ENCODE results near the gene SSBP1. TPM values are rescaled to one million over a fixed set of nuclear protein-coding genes. Genes with fewer than 3 reads are reported as not detected.
A peak's percentile ranks its signal among the peaks of the same experiment; 100 is the strongest.
"Not testable (repeated sequence)": the region's sequence is repeated elsewhere in the genome, so short reads cannot be mapped to it uniquely, and the experiment has no call there.

SSBP1 gene
- total RNA-seq, 1 donor from 2014 or later, result 116 TPM

DNA sequence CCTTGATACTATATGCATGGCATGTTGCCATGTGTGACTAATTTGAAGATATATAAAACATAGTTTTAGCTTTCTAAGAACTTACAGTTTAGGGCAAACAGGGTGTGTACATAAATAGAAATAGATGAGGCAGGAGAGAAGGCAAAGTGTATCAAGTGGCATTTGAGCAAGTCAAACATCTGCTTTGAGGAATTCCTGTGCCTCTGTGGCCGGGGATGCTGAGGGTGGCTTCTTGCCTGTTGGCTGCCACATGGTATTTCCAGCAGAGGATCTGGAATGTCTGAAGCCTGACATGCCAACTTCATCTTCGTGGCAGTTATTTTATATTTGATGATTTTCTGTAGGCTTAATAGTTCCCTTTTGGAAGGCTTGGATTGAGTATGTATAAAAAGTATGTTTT, 6.0 kb downstream of the SSBP1 start:
- no peak for ATAC-seq (ENCODE audit: poor library complexity)
- DNase-seq, result no peak
- intact Hi-C loops (cut with DNase I), result no loop called here

DNA sequence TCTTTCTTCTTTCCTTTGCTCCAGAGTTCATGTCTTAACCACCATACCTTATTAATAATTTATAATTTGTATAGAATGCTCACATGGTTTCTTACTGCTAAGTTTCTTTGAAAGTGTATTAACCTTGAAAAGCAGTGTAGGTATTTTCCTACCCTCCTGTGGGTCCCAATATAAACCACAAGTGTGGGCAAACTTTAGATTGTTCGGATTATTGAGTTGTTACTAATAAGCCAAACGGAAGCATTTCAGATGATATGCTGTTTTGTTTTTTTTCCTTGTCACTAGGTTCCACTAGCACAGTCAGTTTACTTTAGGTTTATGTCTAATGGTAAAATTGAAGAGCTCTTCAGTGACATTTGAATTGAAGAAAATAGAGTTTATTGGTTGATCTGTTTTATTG, 10.2 kb downstream of the SSBP1 start:
- intact Hi-C loops (cut with DNase I), result no loop called here
- DNase-seq, result no peak
- ATAC-seq (ENCODE audit: poor library complexity), result no peak

DNA sequence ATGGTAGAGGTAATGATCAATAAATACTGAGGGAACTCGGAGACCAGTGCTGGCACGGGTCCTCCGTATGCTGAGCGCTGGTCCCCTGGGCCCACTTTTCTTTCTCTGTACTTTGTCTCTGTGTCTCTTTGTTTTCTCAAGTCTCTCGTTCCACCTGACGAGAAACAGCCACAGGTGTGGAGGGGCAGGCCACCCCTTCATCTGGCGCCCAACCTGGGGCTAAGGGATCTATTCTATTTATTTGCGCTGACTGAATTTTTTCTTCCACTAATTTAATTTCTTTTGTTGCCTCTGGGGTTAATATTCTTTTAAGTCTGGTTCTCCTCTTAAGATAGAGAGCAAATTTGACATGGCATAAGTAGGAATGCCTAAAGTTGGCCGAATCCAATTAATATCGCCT, 13.7 kb downstream of the SSBP1 start:
- DNase-seq; ATAC-seq (ENCODE audit: poor library complexity); intact Hi-C loops (cut with DNase I): not testable (repeated sequence)

DNA sequence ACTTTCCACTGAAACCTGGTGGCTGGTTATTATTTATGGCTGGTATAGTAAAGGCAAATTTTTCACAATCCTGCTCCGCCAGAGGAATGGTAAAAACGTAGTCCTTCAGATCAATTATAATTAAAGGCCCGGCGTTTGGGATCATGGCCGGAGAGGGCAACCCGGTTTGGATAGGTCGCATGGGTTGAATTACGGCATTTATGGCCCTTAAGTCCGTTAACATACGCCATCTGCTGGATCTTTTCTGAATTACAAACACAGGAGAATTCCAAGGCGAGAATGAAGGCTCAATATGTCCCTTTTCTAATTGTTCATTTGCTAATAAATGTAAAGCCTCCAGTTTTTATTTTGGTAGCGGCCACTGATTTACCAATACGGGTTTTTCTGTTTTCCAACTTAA, 14.5 kb downstream of the SSBP1 start:
- intact Hi-C loops (cut with DNase I), result no loop called here
- ATAC-seq (ENCODE audit: poor library complexity) (no peak), DNase-seq (no peak)

DNA sequence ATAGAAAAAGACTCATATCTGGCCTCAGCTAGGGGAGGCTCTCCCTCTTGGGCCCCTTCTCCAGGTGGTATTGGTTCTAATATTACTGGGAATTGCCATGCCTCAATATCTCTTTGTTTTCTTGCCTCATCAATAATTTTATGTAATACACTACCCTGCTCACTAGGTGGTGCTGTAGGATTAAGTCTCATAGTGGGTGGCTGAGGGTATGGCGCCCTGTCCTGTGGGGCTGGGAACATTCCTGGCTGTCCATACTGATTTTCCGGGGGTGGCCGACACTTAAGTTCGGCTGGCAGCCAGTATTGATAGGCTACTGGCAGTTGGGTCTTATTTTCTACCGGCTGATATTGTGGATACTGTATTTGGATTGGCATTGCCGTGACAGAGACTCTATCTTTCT, 16.8 kb downstream of the SSBP1 start:
- no peak for ATAC-seq (ENCODE audit: poor library complexity)
- no peak for DNase-seq
- intact Hi-C loops (cut with DNase I), result no loop called here

DNA sequence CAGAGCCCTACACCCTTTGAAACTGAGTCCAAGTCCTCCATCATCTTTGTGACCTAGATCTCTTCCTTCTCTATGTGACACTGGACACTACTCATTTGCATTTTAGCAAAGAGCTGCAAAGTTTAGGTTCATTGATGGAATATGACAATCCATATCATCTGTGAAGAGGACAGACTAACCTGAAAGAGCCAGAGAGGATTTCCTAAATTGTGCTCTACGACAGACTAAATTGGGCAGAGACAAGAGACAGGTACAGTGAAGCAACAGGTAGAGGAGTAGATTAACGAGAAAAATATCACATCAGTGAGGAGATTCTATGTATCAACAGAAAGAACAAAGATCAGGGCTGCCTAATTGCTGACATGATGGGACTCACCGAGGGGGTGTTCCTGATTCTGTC, 25.6 kb downstream of the SSBP1 start, which contains the start of gene TAS2R3:
Gene TAS2R3 (plus strand): TSS at position 301 of the 400 bp plus-strand sequence. CDS start 62 bp downstream, at position 363.
- ATAC-seq (ENCODE audit: poor library complexity) (no peak), DNase-seq (no peak)
- intact Hi-C loops (cut with DNase I), result no loop called here

DNA sequence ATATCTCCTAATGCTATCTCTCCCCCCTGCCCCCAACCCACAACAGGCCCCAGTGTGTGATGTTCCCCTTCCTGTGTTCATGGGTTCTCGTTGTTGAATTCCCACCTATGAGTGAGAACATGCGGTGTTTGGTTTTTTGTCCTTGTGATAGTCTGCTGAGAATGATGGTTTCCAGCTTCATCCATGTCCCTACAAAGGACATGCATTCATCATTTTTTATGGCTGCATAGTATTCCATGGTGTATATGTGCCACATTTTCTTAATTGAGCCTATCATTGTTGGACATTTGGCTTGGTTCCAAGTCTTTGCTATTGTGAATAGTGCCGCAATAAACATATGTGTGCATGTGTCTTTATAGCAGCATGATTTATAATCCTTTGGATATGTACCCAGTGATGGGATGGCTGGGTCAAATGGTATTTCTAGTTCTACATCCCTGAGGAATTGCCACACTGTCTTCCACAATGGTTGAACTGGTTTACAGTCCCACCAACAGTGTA, 32.0 kb downstream of the SSBP1 start:
- DNase-seq; ATAC-seq (ENCODE audit: poor library complexity); intact Hi-C loops (cut with DNase I): not testable (repeated sequence)

DNA sequence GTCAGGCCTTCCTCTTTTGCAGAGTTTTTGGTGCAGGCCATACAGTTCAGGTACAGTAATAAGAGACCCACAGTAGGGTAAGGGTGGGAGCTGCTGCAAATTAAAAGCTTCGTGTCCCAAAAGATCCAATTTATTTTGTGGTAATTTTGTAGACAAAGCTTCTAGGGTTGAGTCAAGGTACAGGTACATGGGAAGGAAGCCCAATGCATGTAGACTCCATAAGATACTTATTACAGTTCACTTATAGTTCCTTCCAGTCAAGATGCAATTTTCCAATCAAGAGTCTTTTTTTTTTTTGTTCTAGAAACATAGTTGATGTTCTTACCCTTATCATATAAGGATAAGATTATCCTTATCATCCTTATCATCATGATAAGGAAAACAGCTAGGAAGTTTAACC, 38.2 kb downstream of the SSBP1 start, which contains the start of gene TAS2R4:
Gene TAS2R4 (plus strand): TSS at position 301 of the 400 bp plus-strand sequence. CDS start 1,815 bp downstream, outside the sequence.
- ATAC-seq (ENCODE audit: poor library complexity) (no peak), DNase-seq (no peak)
- intact Hi-C loops (cut with DNase I), result no loop called here

DNA sequence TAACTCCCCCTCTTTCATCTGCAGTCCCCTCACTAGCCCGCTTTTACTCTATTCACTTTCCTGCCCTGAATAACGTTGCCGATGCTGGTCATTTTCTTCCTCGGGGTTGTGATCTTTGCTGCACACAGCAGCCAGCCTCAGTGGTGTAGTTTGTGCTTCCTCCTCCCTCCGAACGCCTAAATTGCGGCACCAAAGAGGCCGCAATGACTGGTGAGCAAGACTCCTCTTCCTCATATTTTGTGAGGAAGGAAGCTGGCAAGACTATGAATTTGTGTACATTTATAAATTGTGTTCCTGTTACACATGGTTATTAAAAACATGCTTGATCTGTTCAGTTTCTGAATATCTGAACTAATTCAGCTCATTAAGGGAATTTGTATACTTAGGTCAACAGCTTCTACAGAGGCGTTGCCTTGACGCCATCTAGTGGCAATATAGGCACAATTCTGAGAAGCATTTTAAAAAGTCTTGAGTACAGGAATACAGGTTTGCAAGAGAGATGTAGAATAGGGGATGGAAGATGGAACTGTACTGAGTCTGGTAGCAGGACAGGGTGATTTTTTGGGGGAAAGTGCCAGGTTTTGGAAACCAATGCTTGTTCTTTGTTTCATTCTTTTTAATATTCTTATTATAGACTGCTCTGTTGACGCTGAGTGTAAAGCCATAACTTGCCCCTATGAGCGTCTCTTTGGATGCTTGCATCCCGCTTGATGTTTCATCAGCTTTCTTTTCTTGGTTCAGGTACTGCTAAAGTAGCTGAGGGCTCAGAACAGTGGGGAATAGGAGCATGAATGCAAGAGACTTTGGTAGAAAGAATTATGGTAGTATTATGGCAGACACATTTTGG, 47.8 kb downstream of the SSBP1 start:
- intact Hi-C loops (cut with DNase I), result no loop called here
- ATAC-seq (ENCODE audit: poor library complexity) (peak; percentile 34), DNase-seq (no peak)

DNA sequence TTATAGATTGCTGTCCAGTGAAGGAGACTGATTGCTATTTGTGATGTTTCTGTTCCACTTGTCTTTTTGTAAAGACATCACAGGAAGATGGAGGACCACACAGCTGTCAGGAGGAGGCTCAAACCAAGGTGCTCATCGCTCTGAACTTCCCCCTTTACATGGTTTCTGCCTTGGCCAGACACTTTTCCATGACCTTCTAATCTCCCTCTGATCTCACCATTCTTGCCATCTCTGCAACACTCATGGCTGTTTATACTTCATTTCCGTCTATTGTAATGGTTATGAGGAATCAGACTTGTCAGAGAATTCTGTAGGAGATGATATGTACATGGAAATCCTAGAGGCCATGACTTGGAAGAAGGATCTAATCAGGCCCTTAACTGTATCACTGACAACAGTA, 50.1 kb downstream of the SSBP1 start:
- DNase-seq (no peak), ATAC-seq (ENCODE audit: poor library complexity) (no peak)
- intact Hi-C loops (cut with DNase I), result no loop called here

DNA sequence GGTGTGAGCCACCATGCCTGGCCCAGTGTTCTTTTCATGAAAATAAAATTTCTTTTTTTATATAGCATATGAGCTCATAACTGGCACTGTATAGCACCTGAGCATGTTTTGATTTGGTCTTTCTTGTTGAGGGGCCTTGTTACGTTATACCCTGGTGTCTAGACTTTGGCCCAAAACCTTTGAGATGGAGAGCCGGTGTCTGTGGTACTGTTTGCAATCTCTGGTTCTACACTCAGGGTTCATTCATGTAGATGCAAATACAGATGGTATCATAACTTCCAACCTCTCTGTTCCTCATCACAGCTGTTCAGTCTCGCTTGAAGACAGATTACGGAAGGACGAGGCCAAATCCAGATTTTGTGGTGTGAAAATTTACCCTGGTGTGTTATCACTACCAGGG, 51.8 kb downstream of the SSBP1 start, which contains the start of gene TAS2R5:
Gene TAS2R5 (plus strand): TSS at position 301 of the 400 bp plus-strand sequence. CDS start 145 bp downstream, outside the sequence.
- intact Hi-C loops (cut with DNase I), result no loop called here
- ATAC-seq (ENCODE audit: poor library complexity) (no peak), DNase-seq (no peak)

DNA sequence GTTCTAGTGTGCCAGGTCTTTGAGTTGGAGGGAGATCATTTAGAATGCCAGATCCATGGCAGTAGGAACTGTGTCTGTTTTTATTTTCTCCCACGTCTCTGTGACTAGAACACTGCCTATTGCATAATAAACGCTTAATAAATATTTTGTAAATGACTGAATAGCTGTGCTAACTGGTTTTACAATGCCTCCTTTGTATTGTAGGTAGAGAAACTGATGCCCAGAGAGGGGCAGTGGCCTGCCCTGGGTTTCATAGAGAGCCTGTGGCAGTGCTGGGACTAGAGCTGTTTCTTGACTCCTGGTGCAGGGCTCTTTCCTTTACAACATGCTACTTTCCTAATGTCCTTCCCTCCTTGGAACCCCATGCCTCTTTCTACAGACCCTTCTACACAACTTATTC, 54.4 kb downstream of the SSBP1 start:
- DNase-seq, result no peak

More for the DNA sequence above, 54.4 kb downstream of the SSBP1 start:
- no peak for ATAC-seq (ENCODE audit: poor library complexity)
- intact Hi-C loops (cut with DNase I), result no loop called here

Other genes with a start within 250 kb of the SSBP1 start
- 27.7 TPM for gene AGK, start 186.9 kb upstream of the SSBP1 start, total RNA-seq
- gene DENND11, start 36.2 kb upstream of the SSBP1 start, total RNA-seq, result 8.6 TPM
- gene WEE2, start 30.0 kb upstream of the SSBP1 start, total RNA-seq, result not detected
- 0.32 TPM for gene TAS2R3, start 25.7 kb downstream of the SSBP1 start, total RNA-seq
- gene TAS2R4, start 38.3 kb downstream of the SSBP1 start, total RNA-seq, result 0.32 TPM
- 0.27 TPM for gene TAS2R5, start 51.9 kb downstream of the SSBP1 start, total RNA-seq
- gene PRSS37, start 103.1 kb downstream of the SSBP1 start, total RNA-seq, result not detected
- not detected for gene OR9A4, start 178.0 kb downstream of the SSBP1 start, total RNA-seq
- 0.08 TPM for gene CLEC5A, start 208.6 kb downstream of the SSBP1 start, total RNA-seq
- gene TAS2R38, start 235.4 kb downstream of the SSBP1 start, total RNA-seq, result not detected